Measurements from ENCODE around the gene NKAIN4. TPM values are rescaled to one million over a fixed set of nuclear protein-coding genes. Genes with fewer than 3 reads are reported as not detected.

The NKAIN4 gene
- 0.63 TPM for polyA plus RNA-seq (2013, experiment 1 of 2; ENCODE audit: insufficient read length)
- polyA plus RNA-seq (2013, experiment 2 of 2; ENCODE audit: insufficient read length), result 2.3 TPM

- DNase-seq, result no peak
These were observed at the start of gene NKAIN4 for GRCh38 chr20:63254232-63254605. Gene NKAIN4 (minus strand): TSS chr20:63254463. CDS start chr20:63254450, 13 bp downstream.

GRCh38 chr20:63303095-63303666 is 48.9 kb upstream of the NKAIN4 start:
- no peak for DNase-seq

GRCh38 chr20:63301671-63302070 is 47.4 kb upstream of the NKAIN4 start:
- DNase-seq, result no peak

GRCh38 chr20:63298731-63299312 is 44.6 kb upstream of the NKAIN4 start:
- DNase-seq, result no peak

- no peak for DNase-seq
These were observed 43.7 kb upstream of the NKAIN4 start for GRCh38 chr20:63297796-63298572.

- DNase-seq, result no peak
These were observed 43.1 kb upstream of the NKAIN4 start for GRCh38 chr20:63297371-63297781.

- DNase-seq, result no peak
These were observed 42.5 kb upstream of the NKAIN4 start for GRCh38 chr20:63296531-63297299.

GRCh38 chr20:63295846-63296245 is 41.6 kb upstream of the NKAIN4 start:
- DNase-seq, result no peak

- no peak for DNase-seq
These were observed 41.2 kb upstream of the NKAIN4 start for GRCh38 chr20:63295422-63295821.

GRCh38 chr20:63295018-63295417 is 40.8 kb upstream of the NKAIN4 start:
- DNase-seq, result no peak

GRCh38 chr20:63294536-63294900 is 40.3 kb upstream of the NKAIN4 start:
- DNase-seq, result no peak

- DNase-seq, result no peak
These were observed 39.7 kb upstream of the NKAIN4 start for GRCh38 chr20:63293871-63294535.

GRCh38 chr20:63293456-63293855 is 39.2 kb upstream of the NKAIN4 start:
- no peak for DNase-seq

- DNase-seq, result no peak
These were observed 38.6 kb upstream of the NKAIN4 start, which contains the start of gene COL20A1 for GRCh38 chr20:63292904-63293303. Gene COL20A1 (plus strand): TSS chr20:63293186. CDS start chr20:63295108, 1,922 bp downstream.

- no peak for DNase-seq
These were observed 38.0 kb upstream of the NKAIN4 start for GRCh38 chr20:63292292-63292701.

GRCh38 chr20:63291811-63292210 is 37.5 kb upstream of the NKAIN4 start:
- no peak for DNase-seq

- peak; percentile 40 for DNase-seq
These were observed 36.6 kb upstream of the NKAIN4 start for GRCh38 chr20:63290677-63291472.

GRCh38 chr20:63290136-63290676 is 35.9 kb upstream of the NKAIN4 start:
- DNase-seq, result no peak

GRCh38 chr20:63289311-63290135 is 35.3 kb upstream of the NKAIN4 start:
- DNase-seq, result no peak

GRCh38 chr20:63288581-63289251 is 34.5 kb upstream of the NKAIN4 start:
- no peak for DNase-seq

Data from fibroblast of skin of scalp (primary cell).